ENCODE measurements around the gene SLCO4A1. TPM values are rescaled to one million over a fixed set of nuclear protein-coding genes. Genes with fewer than 3 reads are reported as not detected.
A peak's percentile ranks its signal among the peaks of the same experiment; 100 is the strongest.

Gene SLCO4A1
- total RNA-seq, 3 donors from 2014 or later, result 13.3 to 18.5 (median 15.0) TPM

- ATAC-seq (no peak), DNase-seq (peak in 1 of 3 donors; percentile 36)
- intact Hi-C loops (cut with DNase I, micrococcal nuclease), result no loop called here
- H3K36me3 ChIP-seq (ENCODE audit: low read depth), result no peaks in the 10 kb centered on the region
- no peaks in the 10 kb centered on the region for H3K4me1 ChIP-seq (ENCODE audit: low read depth)
- no peaks in the 10 kb centered on the region for H3K9me3 ChIP-seq
- no peak overlapping the region for H3K4me3 ChIP-seq
- TF ChIP-seq CTCF (IDR thresholded peaks at IDR 0.05), result no peak
These were observed 69.4 kb downstream of the SLCO4A1 start for GRCh38 chr20:62711703-62712101.

GRCh38 chr20:62712606-62713005 is 70.3 kb downstream of the SLCO4A1 start:
- Histone ChIP-seq H3K9me3 (no peaks in the 10 kb centered on the region), H3K36me3 (ENCODE audit: low read depth) (no peaks in the 10 kb centered on the region), H3K4me1 (ENCODE audit: low read depth) (no peaks in the 10 kb centered on the region), H3K4me3 (no peak overlapping the region)
- TF ChIP-seq CTCF (IDR thresholded peaks at IDR 0.05), result no peak
- no peak for DNase-seq
- intact Hi-C loops (cut with DNase I, micrococcal nuclease), result no loop called here
- no peak for ATAC-seq

GRCh38 chr20:62714006-62714405 is 71.7 kb downstream of the SLCO4A1 start:
- Histone ChIP-seq H3K9me3 (no peaks in the 10 kb centered on the region), H3K4me1 (ENCODE audit: low read depth) (no peaks in the 10 kb centered on the region), H3K36me3 (ENCODE audit: low read depth) (no peaks in the 10 kb centered on the region), H3K4me3 (no peak overlapping the region)
- intact Hi-C loops (cut with DNase I, micrococcal nuclease), result no loop called here
- peak in 1 of 3 donors; percentile 25 for DNase-seq
- no peak for ATAC-seq
- no peak for TF ChIP-seq CTCF (IDR thresholded peaks at IDR 0.05)

GRCh38 chr20:62714799-62715198 is 72.5 kb downstream of the SLCO4A1 start:
- H3K4me3 ChIP-seq, result no peak overlapping the region
- no peak for ATAC-seq
- no peaks in the 10 kb centered on the region for H3K4me1 ChIP-seq (ENCODE audit: low read depth)
- no peak for TF ChIP-seq CTCF (IDR thresholded peaks at IDR 0.05)
- H3K9me3 ChIP-seq, result no peaks in the 10 kb centered on the region
- intact Hi-C loops (cut with DNase I, micrococcal nuclease), result no loop called here
- no peaks in the 10 kb centered on the region for H3K36me3 ChIP-seq (ENCODE audit: low read depth)
- DNase-seq, result no peak

- no peak overlapping the region for H3K4me3 ChIP-seq
- H3K4me1 ChIP-seq (ENCODE audit: low read depth), result no peaks in the 10 kb centered on the region
- ATAC-seq (no peak), DNase-seq (peak in 1 of 3 donors; percentile 28)
- no peaks in the 10 kb centered on the region for H3K9me3 ChIP-seq
- intact Hi-C loops (cut with DNase I, micrococcal nuclease), result no loop called here
- no peaks in the 10 kb centered on the region for H3K36me3 ChIP-seq (ENCODE audit: low read depth)
- TF ChIP-seq CTCF (IDR thresholded peaks at IDR 0.05), result no peak
These were observed 72.9 kb downstream of the SLCO4A1 start for GRCh38 chr20:62715201-62715600.

All from mucosa of descending colon (tissue), 3 donors.